Effector memory CD4-positive, alpha-beta T cell (primary cell): Measurements from ENCODE around the gene FBXO9.

Experiments
- DNase-seq, 3 donors: peaks; one replicate each; pipeline ENCODE4 v3.0.0-alpha.2; 2020
- H3K27ac ChIP-seq: 2 replicates; pipeline ENCODE4 v1.7.0; 2013; ENCODE audit warnings: mild to moderate bottlenecking, low read length, moderate library complexity; ENCODE audit not compliant: insufficient read depth, poor library complexity, severe bottlenecking
- H3K27me3 ChIP-seq: replicated peaks from 2 replicates; pipeline ENCODE4 v1.7.0; 2013; ENCODE audit warnings: mild to moderate bottlenecking, low read length; ENCODE audit not compliant: insufficient read depth, control insufficient read depth, poor library complexity, severe bottlenecking
- H3K36me3 ChIP-seq: 2 replicates; pipeline ENCODE4 v1.7.0; 2013; ENCODE audit warnings: mild to moderate bottlenecking, low read length, moderate library complexity; ENCODE audit not compliant: control insufficient read depth, insufficient read depth
- H3K4me1 ChIP-seq: 2 replicates; pipeline ENCODE4 v1.7.0; 2013; ENCODE audit warnings: low read length, mild to moderate bottlenecking; ENCODE audit not compliant: control insufficient read depth, insufficient read depth, poor library complexity, severe bottlenecking
- H3K4me3 ChIP-seq: 2 replicates; pipeline ENCODE4 v1.7.0; 2013; ENCODE audit warnings: low read length, low read depth, mild to moderate bottlenecking; ENCODE audit not compliant: insufficient read depth, poor library complexity, severe bottlenecking
- H3K9me3 ChIP-seq: 2 replicates; pipeline ENCODE4 v1.7.0; 2013; ENCODE audit warnings: mild to moderate bottlenecking, low read length, moderate library complexity; ENCODE audit not compliant: control insufficient read depth
- total RNA-seq, 3 donors: gene quantifications; one replicate each; lab custom pipeline; 2026; lab: John Stamatoyannopoulos, UW

The FBXO9 gene
- 42.8 to 54.8 (median 53.6) reads per million in 3 donors for total RNA-seq

GRCh38 chr6:53065266-53066076, at the start of gene FBXO9:
Gene FBXO9 (plus strand): TSS chr6:53065404. CDS start chr6:53065790, 386 bp downstream.
- no peaks in the 10 kb centered on the region for H3K36me3 ChIP-seq
- peak; percentile 65 to 74 (median 70) for DNase-seq
- H3K4me1 ChIP-seq = peaks cover 23% of the 10 kb centered on the region
- H3K27ac ChIP-seq = peak within 1 kb of the TSS; percentile 77
- peak within 1 kb of the TSS; percentile 86 for H3K4me3 ChIP-seq
- H3K9me3 ChIP-seq = no peaks in the 10 kb centered on the region
- H3K27me3 ChIP-seq = no peaks in the 10 kb centered on the region

GRCh38 chr6:53015486-53015885, 49.7 kb upstream of the FBXO9 start:
- DNase-seq = no peak

GRCh38 chr6:53018446-53018845, 46.8 kb upstream of the FBXO9 start:
- H3K4me1 ChIP-seq = no peaks in the 10 kb centered on the region
- H3K4me3 ChIP-seq = no peak overlapping the region
- H3K27me3 ChIP-seq = no peaks in the 10 kb centered on the region
- no peak for DNase-seq
- H3K36me3 ChIP-seq = peaks cover 16% of the 10 kb centered on the region
- no peak overlapping the region for H3K27ac ChIP-seq
- H3K9me3 ChIP-seq = no peaks in the 10 kb centered on the region

More at GRCh38 chr6:53015486-53015885, 49.7 kb upstream of the FBXO9 start:
- Histone ChIP-seq H3K27ac (no peak overlapping the region), H3K4me3 (no peak overlapping the region), H3K27me3 (no peaks in the 10 kb centered on the region), H3K36me3 (peaks cover 34% of the 10 kb centered on the region), H3K9me3 (no peaks in the 10 kb centered on the region), H3K4me1 (no peaks in the 10 kb centered on the region)

- no peak overlapping the region for H3K27ac ChIP-seq
- H3K4me1 ChIP-seq = no peaks in the 10 kb centered on the region
- H3K27me3 ChIP-seq = no peaks in the 10 kb centered on the region
- H3K36me3 ChIP-seq = peaks cover 11% of the 10 kb centered on the region
- H3K9me3 ChIP-seq = no peaks in the 10 kb centered on the region
- H3K4me3 ChIP-seq = no peak overlapping the region
- no peak for DNase-seq
These were observed 45.0 kb upstream of the FBXO9 start for GRCh38 chr6:53020005-53020744.

- DNase-seq = no peak
- Histone ChIP-seq H3K4me3 (no peak overlapping the region), H3K36me3 (peaks cover 6% of the 10 kb centered on the region), H3K9me3 (no peaks in the 10 kb centered on the region), H3K27ac (no peak overlapping the region), H3K27me3 (no peaks in the 10 kb centered on the region), H3K4me1 (no peaks in the 10 kb centered on the region)
These were observed 41.9 kb upstream of the FBXO9 start for GRCh38 chr6:53023323-53023722.

- no peaks in the 10 kb centered on the region for H3K4me1 ChIP-seq
- H3K36me3 ChIP-seq = peaks cover 22% of the 10 kb centered on the region
- H3K9me3 ChIP-seq = no peaks in the 10 kb centered on the region
- H3K4me3 ChIP-seq = no peak overlapping the region
- H3K27me3 ChIP-seq = no peaks in the 10 kb centered on the region
- H3K27ac ChIP-seq = no peak overlapping the region
- no peak for DNase-seq
These were observed 38.7 kb upstream of the FBXO9 start for GRCh38 chr6:53026526-53026925.

- no peaks in the 10 kb centered on the region for H3K4me1 ChIP-seq
These were observed 38.0 kb upstream of the FBXO9 start for GRCh38 chr6:53027131-53027718.

GRCh38 chr6:53028467-53028866, 36.7 kb upstream of the FBXO9 start:
- Histone ChIP-seq H3K4me3 (no peak overlapping the region), H3K27me3 (no peaks in the 10 kb centered on the region), H3K4me1 (no peaks in the 10 kb centered on the region), H3K27ac (no peak overlapping the region), H3K36me3 (peaks cover 28% of the 10 kb centered on the region), H3K9me3 (no peaks in the 10 kb centered on the region)
- no peak for DNase-seq

More at GRCh38 chr6:53027131-53027718, 38.0 kb upstream of the FBXO9 start:
- no peak overlapping the region for H3K4me3 ChIP-seq
- H3K27ac ChIP-seq = no peak overlapping the region
- no peaks in the 10 kb centered on the region for H3K27me3 ChIP-seq
- peaks cover 28% of the 10 kb centered on the region for H3K36me3 ChIP-seq
- no peaks in the 10 kb centered on the region for H3K9me3 ChIP-seq
- no peak for DNase-seq

GRCh38 chr6:53029257-53029656, 35.9 kb upstream of the FBXO9 start:
- Histone ChIP-seq H3K27ac (no peak overlapping the region), H3K27me3 (no peaks in the 10 kb centered on the region), H3K36me3 (peaks cover 28% of the 10 kb centered on the region), H3K9me3 (no peaks in the 10 kb centered on the region), H3K4me1 (no peaks in the 10 kb centered on the region), H3K4me3 (no peak overlapping the region)
- DNase-seq = no peak
